WI38 (cell line): ENCODE measurements around the gene SGO2.
"Not testable (repeated sequence)": the region's sequence is repeated elsewhere in the genome, so short reads cannot be mapped to it uniquely, and the experiment has no call there.

ENCODE experiments used
- H3K4me3 ChIP-seq: 2 replicates; pipeline ENCODE4 v1.5.1; 2011; ENCODE audit warnings: low read depth, mild to moderate bottlenecking, control low read depth, low read length
- CTCF ChIP-seq: IDR thresholded peaks from 2 replicates; pipeline ENCODE4 v1.5.1; 2012; ENCODE audit warnings: low read depth, mild to moderate bottlenecking, control low read depth, low read length

SGO2 gene

DNA sequence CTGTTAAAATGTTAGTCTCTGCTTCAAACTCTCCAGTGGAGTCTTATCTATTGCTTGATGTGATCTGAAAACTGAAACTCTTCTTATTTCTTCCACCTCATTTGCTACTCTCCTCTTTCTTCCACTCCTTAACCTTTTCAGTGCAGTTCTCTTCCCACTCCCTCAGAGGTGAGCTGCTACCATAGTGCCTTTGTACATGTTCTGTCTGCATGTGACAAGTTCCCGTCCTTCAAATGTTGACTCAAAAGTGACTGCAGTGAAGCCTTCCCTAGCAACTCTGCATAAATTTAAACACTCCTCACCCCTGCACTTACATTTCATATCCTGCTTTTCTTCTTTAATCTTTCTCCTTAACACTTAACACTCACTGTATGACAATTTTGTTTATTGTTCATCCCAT is 12.1 kb downstream of the SGO2 start:
- no peak overlapping the region for H3K4me3 ChIP-seq
- no peak for TF ChIP-seq CTCF

GRCh38 chr2:200540793-200541192 is 14.8 kb downstream of the SGO2 start:
- no peak for TF ChIP-seq CTCF
- no peak overlapping the region for H3K4me3 ChIP-seq

- H3K4me3 ChIP-seq = not testable (repeated sequence)
Observed at GRCh38 chr2:200566596-200566995, 40.6 kb downstream of the SGO2 start.

- H3K4me3 ChIP-seq = no peak overlapping the region
- TF ChIP-seq CTCF = no peak
Observed at GRCh38 chr2:200567932-200568331, 41.9 kb downstream of the SGO2 start.

GRCh38 chr2:200575957-200576356 is 50.0 kb downstream of the SGO2 start:
- no peak overlapping the region for H3K4me3 ChIP-seq
- TF ChIP-seq CTCF = no peak

DNA sequence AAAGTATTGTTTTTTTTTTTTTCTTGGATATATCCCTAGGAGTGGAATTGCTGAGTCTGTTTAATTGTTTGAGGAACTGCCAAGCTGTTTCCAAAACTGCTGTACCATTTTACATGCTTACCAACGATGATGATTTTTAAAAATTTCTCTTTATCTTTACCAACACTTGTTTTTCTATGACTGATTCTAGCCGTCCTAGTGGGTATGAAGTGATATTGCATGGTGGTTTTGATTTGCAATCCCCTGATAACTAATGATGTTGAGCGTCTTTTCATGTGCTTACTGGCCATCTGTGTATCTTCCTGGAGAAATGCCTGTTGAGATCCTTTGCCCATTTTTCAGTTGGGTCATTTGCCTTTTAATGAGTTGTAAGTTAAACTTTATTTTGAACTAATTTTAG is 51.0 kb downstream of the SGO2 start:
- TF ChIP-seq CTCF = no peak
- H3K4me3 ChIP-seq = no peak overlapping the region

DNA sequence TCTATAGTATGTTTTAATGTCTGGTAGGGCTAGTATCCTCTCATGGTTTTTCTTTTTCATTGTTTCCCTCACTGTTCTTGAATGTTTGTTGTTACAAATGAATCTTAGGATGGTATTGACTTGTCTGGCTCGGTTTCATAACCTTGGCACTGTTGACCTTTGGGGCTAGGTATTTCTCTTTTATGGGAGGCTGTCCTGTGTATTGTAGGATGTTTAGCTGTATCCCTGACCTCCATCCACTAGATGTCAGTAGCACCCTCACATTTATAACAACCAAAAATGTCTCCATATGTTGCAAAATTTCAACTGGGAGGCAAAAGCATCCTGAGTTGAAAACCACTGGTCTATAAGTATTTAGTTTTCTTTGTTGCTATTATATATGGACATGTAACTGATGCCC is 52.8 kb downstream of the SGO2 start:
- no peak overlapping the region for H3K4me3 ChIP-seq
- peak; percentile 42; the same call in 1 of the 2 replicates for TF ChIP-seq CTCF

- no peak overlapping the region for H3K4me3 ChIP-seq
- TF ChIP-seq CTCF = no peak
Observed at GRCh38 chr2:200584639-200585038, 58.6 kb downstream of the SGO2 start.
